Hepatocyte (in vitro differentiated cells): Measurements from ENCODE around the gene GPM6B.

Experiments
- EZH2 ChIP-seq: fragments of 200-600 bp; sonication (generic); IDR thresholded peaks from 2 replicates; pipeline ENCODE4 v1.6.1; 2016; ENCODE audit warnings: antibody characterized with exemption, mild to moderate bottlenecking, borderline replicate concordance
- EZH2phosphoT487 ChIP-seq: fragments of 200-600 bp; sonication (generic); IDR thresholded peaks from one replicate; pipeline ENCODE4 v1.6.1; 2018; ENCODE audit warnings: antibody characterized with exemption, mild to moderate bottlenecking, low read depth, moderate library complexity; ENCODE audit not compliant: unreplicated experiment, severe bottlenecking
- TF ChIP-seq, protein P1 (sequence below): fragments of 200-600 bp; sonication (generic); IDR thresholded peaks from 2 replicates; pipeline ENCODE4 v1.5.1; 2016; ENCODE audit warnings: antibody characterized with exemption, mild to moderate bottlenecking; ENCODE audit not compliant: poor library complexity

DNA sequence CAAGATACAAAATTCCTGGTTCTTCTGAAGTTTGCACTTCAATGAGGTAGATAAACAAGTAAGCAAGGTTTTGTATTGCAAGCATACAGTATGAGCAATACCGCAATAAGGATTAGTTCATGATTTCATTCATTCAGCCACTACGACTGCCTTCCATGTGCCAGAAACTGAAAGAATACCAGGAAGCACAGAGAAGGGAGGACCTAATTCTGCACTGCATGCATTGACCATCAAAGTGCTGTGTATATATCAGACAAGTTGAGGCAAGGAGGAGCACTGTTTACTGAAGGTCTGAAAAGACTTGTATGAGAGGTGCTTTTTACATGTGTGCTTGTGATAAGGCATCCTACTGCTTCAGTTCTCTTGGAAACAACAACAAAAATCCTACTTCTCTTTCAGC, 40.9 kb upstream of the GPM6B start:
- TF ChIP-seq, protein P1, sequence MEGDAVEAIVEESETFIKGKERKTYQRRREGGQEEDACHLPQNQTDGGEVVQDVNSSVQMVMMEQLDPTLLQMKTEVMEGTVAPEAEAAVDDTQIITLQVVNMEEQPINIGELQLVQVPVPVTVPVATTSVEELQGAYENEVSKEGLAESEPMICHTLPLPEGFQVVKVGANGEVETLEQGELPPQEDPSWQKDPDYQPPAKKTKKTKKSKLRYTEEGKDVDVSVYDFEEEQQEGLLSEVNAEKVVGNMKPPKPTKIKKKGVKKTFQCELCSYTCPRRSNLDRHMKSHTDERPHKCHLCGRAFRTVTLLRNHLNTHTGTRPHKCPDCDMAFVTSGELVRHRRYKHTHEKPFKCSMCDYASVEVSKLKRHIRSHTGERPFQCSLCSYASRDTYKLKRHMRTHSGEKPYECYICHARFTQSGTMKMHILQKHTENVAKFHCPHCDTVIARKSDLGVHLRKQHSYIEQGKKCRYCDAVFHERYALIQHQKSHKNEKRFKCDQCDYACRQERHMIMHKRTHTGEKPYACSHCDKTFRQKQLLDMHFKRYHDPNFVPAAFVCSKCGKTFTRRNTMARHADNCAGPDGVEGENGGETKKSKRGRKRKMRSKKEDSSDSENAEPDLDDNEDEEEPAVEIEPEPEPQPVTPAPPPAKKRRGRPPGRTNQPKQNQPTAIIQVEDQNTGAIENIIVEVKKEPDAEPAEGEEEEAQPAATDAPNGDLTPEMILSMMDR: no peak
- TF ChIP-seq EZH2phosphoT487 (no peak), EZH2 (no peak)
